ENCODE data around the gene DNTT.
A peak's percentile ranks its signal among the peaks of the same experiment; 100 is the strongest.

DNTT gene

DNA sequence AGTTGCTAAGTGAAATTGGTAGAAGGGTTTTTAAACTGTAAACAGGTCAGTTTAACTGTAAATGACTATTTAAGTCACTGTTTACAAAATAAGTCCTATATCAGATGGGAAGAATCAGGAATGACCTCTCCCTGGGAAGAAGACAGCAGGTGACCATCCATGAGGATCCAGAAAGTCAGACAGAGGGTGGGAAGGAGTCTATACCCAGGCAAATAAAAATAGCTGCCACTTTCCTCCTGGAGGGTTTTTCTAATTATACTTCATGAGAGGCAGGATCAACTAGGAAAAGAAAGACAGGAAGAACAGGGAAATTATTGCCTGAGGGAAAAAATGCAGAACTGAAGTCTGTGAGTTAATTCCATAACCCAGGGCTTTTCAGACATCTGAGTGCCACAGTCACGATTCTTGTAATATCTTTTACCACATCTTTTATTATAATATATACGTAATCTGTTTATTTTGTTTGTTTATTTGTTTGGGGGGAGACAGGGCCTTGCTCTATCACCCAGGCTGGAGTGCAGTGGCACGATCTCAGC, 7.0 kb downstream of the DNTT start:
- FAIRE-seq: no peak

DNA sequence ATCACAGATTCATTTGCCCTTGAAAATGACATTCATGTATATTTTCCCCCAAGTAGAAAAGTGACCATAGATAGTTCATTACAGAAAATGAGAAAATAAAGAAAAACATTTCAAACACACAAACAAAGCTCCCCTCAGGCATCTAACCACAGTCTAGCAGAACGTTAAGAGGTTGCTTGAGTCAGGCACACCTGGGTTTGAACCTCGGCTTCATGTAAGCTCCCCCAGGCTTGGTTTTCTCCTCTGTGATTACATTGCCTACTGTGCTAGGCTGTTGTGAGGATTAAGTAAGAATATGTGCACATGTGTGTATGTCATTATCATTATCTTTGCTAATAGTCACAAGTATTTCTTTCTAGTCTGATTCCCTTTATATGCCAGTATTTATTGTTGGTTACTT, 9.1 kb downstream of the DNTT start:
- FAIRE-seq: no peak

- no peak for FAIRE-seq
Measured at GRCh38 chr10:96317067-96317833, 13.0 kb downstream of the DNTT start.

DNA sequence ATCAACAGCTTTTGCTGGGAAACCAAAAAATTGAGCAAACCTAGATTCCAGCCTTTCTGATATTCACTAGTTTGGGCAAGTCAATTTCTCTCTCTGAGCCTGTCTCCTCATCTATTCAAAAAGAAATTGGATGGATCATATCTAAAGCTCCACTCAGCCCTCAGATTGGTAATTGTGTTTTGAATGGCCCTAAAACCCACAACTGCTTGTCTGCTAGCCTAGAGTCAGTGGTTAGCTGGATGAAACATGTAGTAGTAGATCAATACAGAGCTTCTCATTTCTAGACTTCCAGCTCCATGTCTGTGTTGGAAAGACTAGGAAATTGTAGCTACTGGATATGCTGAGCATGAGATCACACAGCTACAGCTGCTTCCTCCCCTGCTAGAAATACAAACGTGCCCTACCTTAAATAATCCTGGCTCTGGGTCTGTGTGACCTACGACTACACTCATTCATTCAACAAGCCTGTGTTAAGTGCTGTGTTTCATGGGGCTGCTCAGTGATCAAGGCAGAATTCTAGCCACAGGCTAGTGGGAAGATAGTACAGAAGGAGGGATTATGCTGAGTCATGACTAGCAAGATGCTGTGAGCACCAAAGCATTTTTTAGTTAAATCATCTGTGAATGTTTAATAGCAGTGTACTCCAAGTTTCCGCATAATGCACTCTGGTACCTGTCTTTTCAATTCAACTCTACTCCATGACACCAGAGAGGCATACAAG, 15.7 kb downstream of the DNTT start:
- FAIRE-seq: no peak

DNA sequence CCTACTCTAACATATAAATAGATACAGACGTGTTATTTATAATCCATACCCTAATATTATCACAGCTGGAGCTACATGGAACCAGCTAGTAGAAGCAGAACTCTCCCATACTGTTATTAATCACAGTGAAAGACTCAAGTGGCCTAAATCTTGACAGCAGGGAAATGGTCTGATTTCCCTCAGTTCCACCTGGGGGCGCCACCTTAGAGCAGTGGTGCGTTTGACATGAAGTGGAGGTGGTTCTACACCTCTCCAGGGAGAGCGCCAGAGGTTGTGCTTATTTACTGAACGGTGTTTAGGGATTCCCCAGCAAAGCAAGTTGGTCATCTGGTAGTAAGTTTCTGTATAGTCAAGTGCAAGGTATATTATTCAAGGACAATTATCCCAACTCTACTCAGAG, 17.6 kb downstream of the DNTT start:
- no peak for FAIRE-seq

GRCh38 chr10:96322275-96322674, 18.0 kb downstream of the DNTT start:
- no peak for FAIRE-seq

DNA sequence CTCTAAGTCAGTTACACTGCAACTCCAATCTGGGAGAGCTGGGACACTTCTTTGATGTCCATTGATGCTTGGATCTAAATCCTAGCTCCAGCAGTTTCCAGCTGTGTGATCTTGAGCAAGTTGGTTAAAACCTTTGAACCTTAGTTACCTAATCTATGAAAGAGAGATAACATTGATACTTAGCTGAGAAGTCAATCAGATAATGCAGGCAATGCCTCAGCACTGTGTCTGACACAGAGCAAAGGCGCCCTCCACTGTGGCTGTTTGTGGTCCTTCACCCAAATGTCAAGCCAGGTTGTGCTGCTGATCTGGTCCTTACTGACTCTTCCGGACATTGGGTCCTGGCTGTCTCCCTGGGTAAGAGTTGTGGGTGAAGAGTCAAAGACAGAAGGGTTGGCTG, 20.2 kb downstream of the DNTT start:
- no peak for FAIRE-seq

- no peak for FAIRE-seq
Measured at GRCh38 chr10:96325719-96326373, 21.6 kb downstream of the DNTT start.

- FAIRE-seq: no peak
Measured at GRCh38 chr10:96327462-96327861, 23.2 kb downstream of the DNTT start.

DNA sequence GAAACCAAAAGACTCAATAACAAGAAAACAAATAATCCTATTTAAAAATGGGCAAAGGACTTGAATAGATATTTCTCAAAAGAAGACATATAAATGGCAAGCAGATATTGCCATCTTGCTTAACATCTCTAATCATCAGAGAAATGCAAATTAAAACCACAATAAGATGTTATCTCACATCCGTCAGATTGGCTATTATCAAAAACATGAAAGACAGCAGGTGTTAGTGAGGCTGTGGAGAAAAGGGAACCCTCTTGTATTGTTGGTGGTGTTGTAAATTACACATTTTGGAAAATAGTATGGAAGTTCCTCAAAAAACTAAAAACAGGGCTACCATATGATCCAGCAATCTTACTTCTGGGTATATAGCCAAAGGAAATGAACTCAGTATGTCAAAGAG, 28.9 kb downstream of the DNTT start:
- FAIRE-seq: no peak

DNA sequence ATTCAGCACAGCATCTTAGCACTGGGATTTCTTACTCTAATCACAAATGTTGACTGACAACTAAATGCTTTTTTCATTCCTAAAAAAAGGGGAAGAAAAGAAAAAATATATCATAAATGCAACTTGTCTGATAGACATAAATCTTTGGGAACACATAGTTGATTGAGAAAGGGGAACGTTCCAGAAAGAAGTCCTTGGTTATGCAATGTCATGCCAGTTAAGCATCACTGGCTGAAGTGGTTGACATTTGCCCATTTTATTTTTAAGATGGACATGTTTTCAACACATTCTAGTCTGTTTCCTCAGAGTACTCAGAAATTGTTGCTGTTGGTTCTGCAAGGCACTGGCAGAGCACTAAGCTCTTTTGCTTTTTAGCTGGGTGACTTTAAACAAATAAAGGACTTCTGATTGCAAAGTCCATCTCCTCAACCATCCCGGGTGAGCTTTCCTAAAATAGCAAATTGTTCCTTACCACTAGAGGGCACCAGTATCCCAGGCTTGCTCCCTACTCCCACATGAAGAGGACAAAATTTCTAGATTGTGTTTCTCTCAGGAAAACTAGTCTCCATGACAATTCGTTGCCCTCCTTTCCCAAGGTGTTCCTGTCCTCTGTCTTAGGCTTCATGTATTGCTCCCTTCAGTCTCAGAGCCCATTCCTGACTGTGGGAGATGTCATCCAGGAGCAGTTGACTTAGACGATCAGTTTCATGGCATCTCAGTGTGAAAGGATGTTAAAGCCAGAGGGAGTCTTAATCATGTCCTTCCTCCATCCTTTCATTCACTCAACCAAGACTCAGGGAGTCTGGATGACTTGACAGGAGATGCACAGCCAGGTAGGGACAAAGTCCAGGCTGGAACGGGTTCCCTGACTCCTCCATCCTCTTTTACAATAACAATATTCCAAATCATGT, 30.6 kb downstream of the DNTT start:
- peak; percentile 52 for FAIRE-seq

DNA sequence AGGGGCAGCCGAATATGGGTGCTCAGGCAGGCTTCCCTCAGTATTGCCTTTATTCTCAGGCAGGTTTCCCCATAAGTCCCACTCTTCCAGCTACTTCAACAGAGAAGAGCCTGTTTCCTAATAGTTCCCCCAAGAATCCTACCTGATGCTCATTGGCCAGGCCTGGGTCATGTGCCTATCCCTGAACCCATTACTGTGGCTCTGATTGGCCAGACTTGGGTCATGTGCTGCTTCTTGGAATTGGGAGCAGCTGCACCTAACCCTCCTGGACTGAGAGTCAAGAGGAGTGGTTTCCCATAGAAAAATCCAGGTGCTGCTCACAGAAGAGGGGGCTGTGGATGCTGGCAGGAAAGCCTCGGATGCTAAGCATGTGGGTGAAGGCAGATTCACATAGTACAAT, 32.9 kb downstream of the DNTT start:
- no peak for FAIRE-seq

- no peak for FAIRE-seq
Measured at GRCh38 chr10:96338279-96338925, 34.2 kb downstream of the DNTT start.

- FAIRE-seq: no peak
Measured at GRCh38 chr10:96339383-96339782, 35.1 kb downstream of the DNTT start.

DNA sequence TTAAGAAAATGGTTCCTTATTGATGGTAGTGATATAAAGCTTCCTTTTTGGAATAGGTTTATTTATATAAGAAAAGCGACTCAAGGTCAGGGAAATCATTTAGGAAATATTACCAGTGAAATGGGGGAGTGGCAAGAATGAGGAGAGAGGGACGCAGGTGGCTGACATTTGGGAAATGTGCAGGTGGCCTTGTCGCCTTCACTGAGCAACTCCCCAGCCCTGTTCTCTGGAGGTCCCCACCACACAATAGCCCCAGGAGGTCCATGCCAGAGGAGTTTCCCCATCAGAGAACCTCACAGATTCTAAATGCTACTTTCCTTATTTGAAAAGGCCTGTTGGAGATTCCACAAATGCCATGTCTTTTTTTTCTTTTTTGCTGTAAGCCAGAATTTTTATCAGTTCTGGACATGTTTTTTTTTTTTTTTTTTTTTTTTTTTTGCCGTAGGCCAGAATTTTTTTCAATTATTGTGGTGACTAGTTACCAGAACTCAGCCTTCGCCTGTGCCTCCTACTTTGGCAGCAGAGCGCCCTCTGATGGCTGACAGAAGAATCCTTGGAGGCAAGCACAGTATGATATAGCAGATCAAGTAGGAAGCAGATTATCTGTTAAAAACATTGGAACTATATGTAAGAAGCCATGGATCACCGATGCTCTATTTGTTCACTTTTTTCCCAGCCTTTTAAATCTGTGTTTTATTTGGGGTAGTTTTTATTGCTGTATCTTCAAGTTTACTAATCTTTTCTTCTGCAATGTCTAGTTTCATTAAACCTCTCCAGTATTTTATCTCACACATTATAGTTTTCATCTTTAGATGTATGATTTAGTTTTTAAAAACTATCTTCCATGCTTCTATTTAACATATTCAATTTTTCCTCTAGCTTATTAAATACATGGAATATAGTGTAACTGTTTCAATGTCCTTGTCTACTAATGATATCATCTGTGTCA, 36.0 kb downstream of the DNTT start:
- peak; percentile 58 for FAIRE-seq

DNA sequence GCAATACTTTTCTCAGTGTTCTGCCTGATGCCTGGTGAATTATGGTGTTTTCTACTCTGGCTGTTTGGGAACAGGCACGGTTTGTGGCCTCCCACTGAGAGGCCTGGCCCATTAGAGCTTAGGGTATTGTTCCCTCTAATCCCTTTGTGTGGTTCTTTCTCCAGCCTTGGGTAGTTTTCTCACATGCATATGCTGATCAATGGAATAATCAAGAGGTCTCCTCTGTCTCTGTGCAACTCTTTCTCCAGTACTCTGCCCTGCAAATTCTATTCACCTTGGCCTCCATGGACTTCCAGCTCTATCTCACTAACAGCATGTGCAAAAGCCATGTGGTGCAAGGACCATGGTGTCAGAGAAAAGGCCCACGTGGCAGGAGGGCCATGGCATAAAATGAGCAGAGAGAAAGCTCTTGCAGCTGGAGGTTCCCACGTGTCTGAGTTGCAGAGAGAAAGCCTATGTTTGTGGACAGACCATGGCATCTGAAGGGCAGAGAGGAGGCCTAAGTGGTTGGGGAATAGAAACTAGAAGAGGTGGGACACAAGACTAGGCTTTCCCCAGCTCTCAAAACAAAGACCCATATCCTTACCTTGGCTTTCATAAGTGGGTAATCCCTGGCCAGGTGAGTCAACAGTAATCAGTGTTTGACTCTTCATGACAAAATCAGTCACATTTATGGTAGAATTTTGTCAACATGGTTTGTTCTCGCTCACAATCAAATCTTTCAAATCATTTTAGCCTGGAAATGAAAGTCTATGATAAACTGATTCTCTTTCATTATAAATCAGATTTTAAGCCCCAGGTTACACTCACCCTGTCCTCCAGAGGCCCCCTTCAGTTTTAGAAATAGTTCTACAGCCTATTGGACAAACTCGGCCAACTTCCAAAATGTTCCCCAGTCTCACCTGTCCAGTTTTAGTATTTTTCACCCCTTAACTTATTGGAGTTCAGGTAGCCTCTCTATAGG, 37.3 kb downstream of the DNTT start:
- no peak for FAIRE-seq

GRCh38 chr10:96342402-96342801, 38.2 kb downstream of the DNTT start:
- FAIRE-seq: no peak

GRCh38 chr10:96344178-96344577, 39.9 kb downstream of the DNTT start:
- FAIRE-seq: no peak

GRCh38 chr10:96345222-96345621, 41.0 kb downstream of the DNTT start:
- no peak for FAIRE-seq

- FAIRE-seq: no peak
Measured at GRCh38 chr10:96346295-96346694, 42.1 kb downstream of the DNTT start.
